ENCODE data around the gene CDK4. TPM values are rescaled to one million over a fixed set of nuclear protein-coding genes. Genes with fewer than 3 reads are reported as not detected.

The CDK4 gene
- total RNA-seq, 1 experiment from 2014 or later, result 218 TPM

DNA sequence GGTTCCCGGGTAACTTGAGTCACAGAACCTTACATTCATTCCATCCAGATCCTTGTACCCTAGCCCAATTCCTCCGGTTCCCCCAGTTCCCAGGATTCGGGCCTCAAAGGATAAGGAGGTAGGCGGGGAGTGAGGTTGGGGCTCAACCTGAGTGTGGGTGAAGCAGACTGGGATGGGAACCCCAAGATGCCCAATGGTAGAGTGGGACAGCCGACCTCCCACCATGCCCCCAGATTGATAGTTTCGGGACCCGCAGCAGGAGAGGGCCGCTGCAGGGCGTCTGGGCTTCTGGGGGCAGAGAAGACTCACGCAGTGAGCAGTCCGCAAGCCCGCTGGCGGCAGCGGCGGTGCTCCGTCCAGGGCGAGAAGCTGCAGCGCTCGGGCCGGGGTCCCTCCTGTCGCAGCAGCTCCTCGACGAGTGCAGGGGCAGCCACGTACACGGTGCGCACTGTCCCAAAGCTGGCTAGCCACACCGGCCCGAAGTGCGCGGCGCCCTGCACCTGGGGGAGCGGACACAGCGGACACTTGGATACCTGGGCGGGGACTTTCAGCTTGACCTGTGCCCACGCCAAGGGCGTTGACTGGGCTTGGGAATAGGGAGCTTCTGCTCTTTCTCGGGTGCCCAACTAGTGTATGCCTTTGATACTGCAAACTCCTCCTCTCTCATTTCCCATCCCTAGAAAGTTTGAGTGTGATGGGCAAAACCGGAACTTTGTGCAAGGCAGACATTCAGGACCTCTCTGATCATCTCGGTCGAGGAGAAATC lies 13.8 kb upstream of the CDK4 start:
- Histone ChIP-seq H3K56ac (ENCODE audit: insufficient read length, low read depth, low read length) (no peak overlapping the region), H2BK15ac (ENCODE audit: low read depth, low read length) (no peak overlapping the region), H2AFZ (ENCODE audit: low read length) (no peak overlapping the region), H2BK120ac (ENCODE audit: low read depth, low read length, poor library complexity, severe bottlenecking) (no peak overlapping the region), H3K27ac (ENCODE audit: insufficient read length, low read depth, low read length) (no peak overlapping the region), H3K18ac (ENCODE audit: insufficient read length, low read depth, low read length) (no peak overlapping the region), H2BK20ac (ENCODE audit: low read depth, low read length, poor library complexity, severe bottlenecking) (no peak overlapping the region), H3K14ac (ENCODE audit: insufficient read depth, low read length) (no peak overlapping the region; the same call in 1 of the 2 replicates), H3K4me1 (ENCODE audit: insufficient read depth, low read length) (peaks cover 3% of the 10 kb centered on the region; the same call in 1 of the 2 replicates), H3K23me2 (ENCODE audit: insufficient read length, low read depth, low read length, poor library complexity, severe bottlenecking) (peaks cover 25% of the 10 kb centered on the region), H3K4me2 (ENCODE audit: insufficient read depth, insufficient read length, low read length) (peak overlapping the region; percentile 80), H2BK5ac (ENCODE audit: insufficient read length, low read length) (no peak overlapping the region), H2BK12ac (ENCODE audit: insufficient read length, low read depth, low read length) (no peak overlapping the region), H3K27me3 (ENCODE audit: insufficient read depth, low read length) (peaks cover 31% of the 10 kb centered on the region; the same call in 1 of the 2 replicates), H3K9ac (ENCODE audit: extremely low read depth, insufficient read length, low read length) (no peak overlapping the region), H3K79me1 (ENCODE audit: insufficient read depth, low read depth, low read length, poor library complexity, severe bottlenecking) (no peaks in the 10 kb centered on the region), H4K8ac (replicated peaks; ENCODE audit: insufficient read length, low read depth, low read length) (no peak overlapping the region), H4K91ac (ENCODE audit: insufficient read length, low read depth, low read length) (no peak overlapping the region), H3T11ph (ENCODE audit: low read length) (no peak overlapping the region), H3K9me3 (ENCODE audit: control insufficient read depth, low read depth, low read length) (no peaks in the 10 kb centered on the region), H4K20me1 (ENCODE audit: control insufficient read depth, insufficient read depth, insufficient read length) (no peaks in the 10 kb centered on the region), H2AK5ac (ENCODE audit: insufficient read length, low read length) (no peak overlapping the region), H3K23ac (ENCODE audit: insufficient read length, low read depth, low read length) (no peak overlapping the region), H3K79me2 (ENCODE audit: insufficient read depth, low read length) (no peaks in the 10 kb centered on the region), H4K5ac (ENCODE audit: insufficient read length, low read depth, low read length) (no peak overlapping the region), H3K4ac (ENCODE audit: low read depth, low read length) (no peak overlapping the region)
- WGBS (ENCODE audit: extremely low coverage, insufficient read length, low lambda C conversion rate), result no CpG with 5 or more reads among the region's 40 CpGs
- peaks cover 27 to 40% of the 10 kb centered on the region in 2 experiments for H3K4me1 Mint-ChIP-seq
- DNase-seq, result peak; percentile 48
- no peak overlapping the region for H3K27ac Mint-ChIP-seq
- H3K9me3 Mint-ChIP-seq, result no peaks in the 10 kb centered on the region
- peaks cover 48% of the 10 kb centered on the region for H3K27me3 Mint-ChIP-seq (ENCODE audit: low read depth)
- TF ChIP-seq, protein P1, sequence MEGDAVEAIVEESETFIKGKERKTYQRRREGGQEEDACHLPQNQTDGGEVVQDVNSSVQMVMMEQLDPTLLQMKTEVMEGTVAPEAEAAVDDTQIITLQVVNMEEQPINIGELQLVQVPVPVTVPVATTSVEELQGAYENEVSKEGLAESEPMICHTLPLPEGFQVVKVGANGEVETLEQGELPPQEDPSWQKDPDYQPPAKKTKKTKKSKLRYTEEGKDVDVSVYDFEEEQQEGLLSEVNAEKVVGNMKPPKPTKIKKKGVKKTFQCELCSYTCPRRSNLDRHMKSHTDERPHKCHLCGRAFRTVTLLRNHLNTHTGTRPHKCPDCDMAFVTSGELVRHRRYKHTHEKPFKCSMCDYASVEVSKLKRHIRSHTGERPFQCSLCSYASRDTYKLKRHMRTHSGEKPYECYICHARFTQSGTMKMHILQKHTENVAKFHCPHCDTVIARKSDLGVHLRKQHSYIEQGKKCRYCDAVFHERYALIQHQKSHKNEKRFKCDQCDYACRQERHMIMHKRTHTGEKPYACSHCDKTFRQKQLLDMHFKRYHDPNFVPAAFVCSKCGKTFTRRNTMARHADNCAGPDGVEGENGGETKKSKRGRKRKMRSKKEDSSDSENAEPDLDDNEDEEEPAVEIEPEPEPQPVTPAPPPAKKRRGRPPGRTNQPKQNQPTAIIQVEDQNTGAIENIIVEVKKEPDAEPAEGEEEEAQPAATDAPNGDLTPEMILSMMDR (conservative IDR thresholded peaks at IDR 0.05), result no peak
- peak overlapping the region; percentile 57 to 75 for H3K4me3 Mint-ChIP-seq
- H3K36me3 Mint-ChIP-seq (ENCODE audit: insufficient read depth in 1 of 3, low read depth in 3 of 3), result peaks cover 17 to 33% (median 28%) of the 10 kb centered on the region in 3 experiments

Data from H9 (cell line).